Tibial nerve (tissue), 3 donors: ENCODE measurements around the gene FAM217A.

ENCODE experiments used
- POLR2A ChIP-seq, 2 donors: fragments of 450-650 bp; IDR thresholded peaks; one replicate each; pipeline ENCODE4 v1.6.1; 2017; ENCODE audit warnings: antibody characterized with exemption in 2 of 2, mild to moderate bottlenecking in 2 of 2, moderate library complexity in 2 of 2
- TF ChIP-seq, protein P1 (sequence below), 5 experiments: fragments of 200-600 bp in 3 of 5; fragments of 450-650 bp in 2 of 5; sonication (generic) in 3 of 5; IDR thresholded peaks; one replicate each; pipeline ENCODE4 v1.5.1; 2016 to 2019; ENCODE audit warnings: antibody characterized with exemption in 5 of 5, mild to moderate bottlenecking in 3 of 5, moderate library complexity in 2 of 5

DNA sequence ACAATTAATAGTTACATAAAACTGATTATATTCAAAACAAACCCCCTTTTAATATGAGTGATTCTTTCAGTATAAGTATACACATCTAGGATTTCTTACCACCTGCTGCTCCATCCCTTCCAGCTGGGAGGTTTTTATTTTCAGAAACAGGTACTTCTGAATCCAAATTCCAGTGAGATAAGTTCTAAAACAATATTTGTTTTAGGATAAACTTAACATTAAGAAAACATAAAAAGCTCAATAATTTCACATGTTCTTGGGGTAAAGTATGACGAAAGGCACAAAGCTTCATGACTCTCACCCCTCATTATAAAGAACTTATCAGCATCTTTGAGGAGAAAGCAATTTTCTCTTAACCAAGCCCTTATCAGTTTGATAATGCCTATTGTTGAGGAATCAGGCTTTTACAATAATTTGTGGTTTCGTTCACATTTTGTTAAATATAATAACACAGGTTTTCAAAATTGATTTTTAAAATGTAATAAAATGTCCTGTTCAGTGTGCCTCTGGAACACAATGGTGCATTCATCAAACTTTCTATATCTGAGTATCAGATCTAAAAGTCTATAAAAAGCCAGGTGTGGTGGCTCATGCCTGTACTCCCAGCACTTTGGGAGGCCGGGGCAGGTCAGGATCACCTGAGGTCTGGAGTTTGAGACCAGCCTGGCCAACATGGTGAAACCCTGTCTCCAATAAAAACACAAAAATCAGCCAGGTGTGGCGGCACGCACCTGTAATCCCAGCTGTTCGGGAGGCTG is 4.3 kb downstream of the FAM217A start:
- TF ChIP-seq POLR2A (IDR thresholded peaks at IDR 0.05), result no peak
- TF ChIP-seq, protein P1, sequence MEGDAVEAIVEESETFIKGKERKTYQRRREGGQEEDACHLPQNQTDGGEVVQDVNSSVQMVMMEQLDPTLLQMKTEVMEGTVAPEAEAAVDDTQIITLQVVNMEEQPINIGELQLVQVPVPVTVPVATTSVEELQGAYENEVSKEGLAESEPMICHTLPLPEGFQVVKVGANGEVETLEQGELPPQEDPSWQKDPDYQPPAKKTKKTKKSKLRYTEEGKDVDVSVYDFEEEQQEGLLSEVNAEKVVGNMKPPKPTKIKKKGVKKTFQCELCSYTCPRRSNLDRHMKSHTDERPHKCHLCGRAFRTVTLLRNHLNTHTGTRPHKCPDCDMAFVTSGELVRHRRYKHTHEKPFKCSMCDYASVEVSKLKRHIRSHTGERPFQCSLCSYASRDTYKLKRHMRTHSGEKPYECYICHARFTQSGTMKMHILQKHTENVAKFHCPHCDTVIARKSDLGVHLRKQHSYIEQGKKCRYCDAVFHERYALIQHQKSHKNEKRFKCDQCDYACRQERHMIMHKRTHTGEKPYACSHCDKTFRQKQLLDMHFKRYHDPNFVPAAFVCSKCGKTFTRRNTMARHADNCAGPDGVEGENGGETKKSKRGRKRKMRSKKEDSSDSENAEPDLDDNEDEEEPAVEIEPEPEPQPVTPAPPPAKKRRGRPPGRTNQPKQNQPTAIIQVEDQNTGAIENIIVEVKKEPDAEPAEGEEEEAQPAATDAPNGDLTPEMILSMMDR (IDR thresholded peaks at IDR 0.05), result no peak
